AML-193 (cell line): Measurements from ENCODE around the gene DHRS7B.
A peak's percentile ranks its signal among the peaks of the same experiment; 100 is the strongest.
"Not testable (repeated sequence)": the region's sequence is repeated elsewhere in the genome, so short reads cannot be mapped to it uniquely, and the experiment has no call there.

ENCODE experiments used
- DNase-seq, 2 experiments: peaks; one replicate each; lab custom pipeline; 2025; lab: John Stamatoyannopoulos, UW

The DHRS7B gene, protein sequence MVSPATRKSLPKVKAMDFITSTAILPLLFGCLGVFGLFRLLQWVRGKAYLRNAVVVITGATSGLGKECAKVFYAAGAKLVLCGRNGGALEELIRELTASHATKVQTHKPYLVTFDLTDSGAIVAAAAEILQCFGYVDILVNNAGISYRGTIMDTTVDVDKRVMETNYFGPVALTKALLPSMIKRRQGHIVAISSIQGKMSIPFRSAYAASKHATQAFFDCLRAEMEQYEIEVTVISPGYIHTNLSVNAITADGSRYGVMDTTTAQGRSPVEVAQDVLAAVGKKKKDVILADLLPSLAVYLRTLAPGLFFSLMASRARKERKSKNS

DNA sequence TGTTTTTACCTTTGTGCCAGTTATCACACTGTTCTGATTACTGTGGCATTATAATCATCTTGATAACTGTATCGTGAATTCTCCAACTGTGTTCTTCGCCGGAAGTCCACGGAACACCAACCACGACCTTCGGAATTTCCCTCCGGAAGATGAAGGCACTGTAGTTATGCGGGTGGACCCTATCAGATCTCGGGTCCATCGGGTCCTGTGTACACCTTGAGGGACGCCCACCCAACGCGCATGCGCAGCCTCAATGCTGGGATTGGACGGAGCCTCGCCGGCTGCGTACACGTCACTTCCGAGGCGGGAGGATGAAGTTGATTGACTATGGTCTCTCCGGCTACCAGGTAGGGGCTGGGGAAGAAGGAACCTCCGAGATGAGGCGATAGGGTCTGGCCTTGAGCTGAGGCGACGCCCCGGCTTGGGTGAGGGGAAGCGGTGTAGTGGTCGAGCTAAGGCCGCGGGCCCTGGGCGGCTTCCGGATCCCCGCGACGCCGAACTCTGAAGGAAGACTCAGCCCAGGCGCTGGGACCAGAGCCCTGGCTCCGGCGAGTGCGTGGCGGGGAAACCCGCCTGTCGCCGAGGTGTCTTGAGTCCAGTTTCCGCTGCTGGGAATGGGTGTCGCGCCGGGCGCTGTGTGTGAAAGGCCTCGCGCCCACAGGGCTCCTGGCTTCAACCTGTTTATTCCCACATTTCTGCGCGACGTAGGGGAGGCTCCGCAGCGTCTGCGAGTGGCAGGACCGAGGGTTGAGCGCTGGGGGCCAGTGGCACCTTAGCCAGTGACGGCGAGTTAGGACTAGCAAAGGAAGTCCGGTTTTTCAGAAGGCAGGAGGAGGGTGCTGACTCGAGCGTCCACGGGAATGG, at the start of gene DHRS7B:
DHRS7B (plus strand) TSS at position 320 of the 864 bp plus-strand sequence; CDS start at position 328, 8 bp downstream.
- DNase-seq, result peak; percentile 92 to 96

DNA sequence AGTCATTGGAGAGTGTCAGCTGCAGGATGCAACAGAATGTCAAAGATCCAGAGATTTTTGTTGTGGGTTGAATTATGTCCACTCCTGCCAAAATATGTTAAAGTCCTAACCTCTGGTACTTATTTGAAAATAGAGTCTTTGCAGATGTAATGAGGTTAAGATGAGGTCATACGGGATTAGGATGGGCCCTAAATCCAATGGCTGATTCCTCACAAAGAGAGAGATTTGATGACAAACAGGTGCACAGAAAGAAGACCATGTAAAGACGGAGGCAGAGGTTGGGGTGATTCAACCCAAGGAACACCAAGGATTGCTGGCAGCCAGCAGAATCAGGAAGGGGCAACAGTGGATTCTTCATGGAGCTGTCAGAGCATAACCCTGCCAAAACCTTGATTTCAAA, 49.5 kb upstream of the DHRS7B start:
- DNase-seq, result no peak

DNA sequence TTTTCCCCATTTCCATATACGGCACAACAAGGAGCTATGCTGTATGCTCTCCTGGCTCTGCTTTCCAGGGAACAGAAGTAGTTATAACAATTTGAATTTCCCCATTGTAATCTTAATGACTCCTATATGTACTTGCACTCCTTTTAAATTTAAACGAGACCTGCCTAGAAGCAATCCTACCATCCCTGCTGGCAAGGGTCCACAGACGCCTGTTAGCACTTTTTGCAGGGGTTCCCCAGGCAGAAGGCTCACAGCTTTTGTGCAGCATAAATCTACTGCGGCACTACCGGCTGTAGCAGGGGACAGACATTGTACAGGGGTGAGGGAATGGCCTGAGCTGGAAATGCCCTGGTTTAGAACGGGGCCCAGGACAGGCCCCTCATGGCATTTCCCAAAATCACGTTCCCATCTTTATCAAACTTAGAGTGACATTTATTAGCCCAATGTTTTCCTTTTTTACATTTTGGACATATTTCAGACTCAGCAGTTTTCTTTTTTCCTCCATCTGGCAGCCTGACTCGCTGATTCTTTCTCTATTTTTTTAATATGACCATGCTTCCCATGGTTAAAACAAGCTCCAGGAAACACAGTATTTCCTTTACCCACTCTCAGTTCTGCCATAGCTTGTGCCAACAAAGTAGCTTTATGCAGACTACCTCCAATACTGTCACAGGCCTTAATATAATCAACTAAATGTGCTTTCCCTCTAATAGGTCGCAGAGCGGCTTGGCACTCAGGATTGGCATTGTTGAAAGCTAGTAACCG, 48.6 kb upstream of the DHRS7B start:
- DNase-seq, result no peak

- no peak for DNase-seq
Observed at GRCh38 chr17:21079196-21079595, 47.6 kb upstream of the DHRS7B start.

GRCh38 chr17:21082001-21082436, 44.7 kb upstream of the DHRS7B start:
- DNase-seq, result no peak

DNA sequence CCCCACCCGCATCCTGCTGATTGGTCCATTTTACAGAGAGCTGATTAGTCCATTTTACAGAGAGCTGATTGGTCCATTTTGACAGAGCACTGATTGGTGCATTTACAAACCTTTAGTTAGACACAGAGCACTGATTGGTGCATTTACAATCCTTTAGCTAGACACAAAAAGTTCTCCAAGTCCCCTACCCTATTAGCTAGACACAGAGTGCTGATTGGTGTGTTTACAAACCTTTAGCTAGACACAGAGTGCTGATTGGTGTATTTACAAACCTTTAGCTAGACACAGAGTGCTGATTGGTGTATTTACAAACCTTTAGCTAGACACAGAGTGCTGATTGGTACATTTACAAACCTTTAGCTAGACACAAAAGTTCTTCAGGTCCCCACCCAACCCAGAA, 41.5 kb upstream of the DHRS7B start:
- not testable (repeated sequence) for DNase-seq

DNA sequence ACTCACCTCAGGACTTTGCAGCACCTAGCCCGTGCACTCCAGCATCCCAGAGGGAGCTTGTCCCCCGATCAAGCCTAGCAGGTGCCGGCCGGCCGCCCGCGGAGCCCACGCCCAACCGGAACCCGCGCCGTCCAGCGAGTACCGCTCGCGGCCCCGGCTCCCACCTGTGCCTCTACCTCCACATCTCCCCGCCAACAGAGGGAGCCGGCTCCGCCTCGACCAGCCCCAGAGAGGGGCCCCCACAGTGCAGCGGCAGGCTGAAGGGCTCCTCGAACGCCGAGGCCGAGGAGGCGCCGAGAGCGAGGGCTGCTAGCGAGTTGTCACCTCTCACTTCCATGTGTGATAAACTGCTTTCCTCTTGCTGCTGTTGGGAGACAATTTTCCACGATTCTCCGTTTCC, 41.1 kb upstream of the DHRS7B start:
- DNase-seq, result no peak

GRCh38 chr17:21089145-21089544, 37.6 kb upstream of the DHRS7B start:
- no peak for DNase-seq

DNA sequence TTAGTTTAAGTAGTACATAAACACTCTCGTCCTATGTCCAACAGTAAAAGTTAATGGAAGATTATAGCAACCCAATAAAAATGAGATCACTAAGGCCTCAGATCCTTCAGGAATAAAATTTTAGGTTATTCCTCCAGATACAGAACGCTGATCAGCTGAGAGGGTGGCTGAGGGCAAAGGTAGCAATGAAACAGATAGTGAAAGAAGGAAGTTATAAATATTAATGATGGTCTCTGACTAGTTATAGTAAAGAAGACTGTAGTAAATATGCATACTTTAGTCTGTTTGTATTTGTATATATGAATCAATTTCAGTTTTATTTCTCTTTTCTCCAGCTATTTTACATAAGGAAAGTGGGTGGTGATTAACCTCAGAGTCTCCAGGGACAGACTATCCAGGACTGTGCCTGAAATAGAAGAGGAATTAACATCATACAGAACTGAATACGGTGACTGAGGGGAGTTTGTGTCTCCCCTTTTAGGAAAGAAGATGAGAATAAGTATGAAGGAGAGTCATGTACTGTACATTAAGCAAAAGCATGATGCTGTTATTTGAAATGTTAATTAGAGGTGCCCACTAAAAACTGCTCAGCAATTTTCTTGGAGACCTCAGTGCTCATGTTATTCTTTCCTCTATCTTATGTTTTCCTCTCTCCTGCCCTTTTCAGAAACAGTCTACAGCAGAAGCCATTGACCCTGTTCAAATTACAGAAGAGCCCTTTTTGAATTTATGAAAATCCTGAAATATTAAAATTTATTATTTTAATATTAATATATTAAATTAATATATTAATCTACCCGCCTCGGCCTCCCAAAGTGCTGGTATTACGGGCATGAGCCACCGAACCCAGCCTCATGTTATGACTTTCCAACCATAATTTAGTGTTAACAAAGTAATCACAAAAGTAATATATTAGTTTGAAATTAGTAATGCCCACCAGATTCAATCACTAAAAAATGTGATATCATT, 36.5 kb upstream of the DHRS7B start:
- no peak for DNase-seq

- no peak for DNase-seq
Observed at GRCh38 chr17:21090902-21091618, 35.7 kb upstream of the DHRS7B start.

DNA sequence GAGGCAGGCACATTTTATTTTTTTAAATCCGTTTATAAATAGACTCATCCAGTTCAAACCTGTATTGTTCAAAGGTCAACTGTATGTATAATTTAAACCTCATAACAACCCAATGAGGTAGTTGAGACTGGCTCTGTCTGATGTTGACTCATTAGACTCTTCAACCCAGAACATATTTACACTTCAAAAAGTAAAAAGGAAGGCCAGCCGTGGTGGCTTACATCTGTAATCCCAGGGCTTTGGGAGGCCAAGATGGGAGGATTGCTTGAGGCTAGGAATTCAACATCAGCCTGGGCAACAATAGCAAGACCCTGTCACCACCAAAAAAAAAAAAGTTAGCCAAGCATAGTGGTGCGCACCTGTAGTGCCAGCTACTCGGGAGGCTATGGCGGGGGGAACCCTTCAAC, 32.5 kb upstream of the DHRS7B start:
- no peak for DNase-seq

DNA sequence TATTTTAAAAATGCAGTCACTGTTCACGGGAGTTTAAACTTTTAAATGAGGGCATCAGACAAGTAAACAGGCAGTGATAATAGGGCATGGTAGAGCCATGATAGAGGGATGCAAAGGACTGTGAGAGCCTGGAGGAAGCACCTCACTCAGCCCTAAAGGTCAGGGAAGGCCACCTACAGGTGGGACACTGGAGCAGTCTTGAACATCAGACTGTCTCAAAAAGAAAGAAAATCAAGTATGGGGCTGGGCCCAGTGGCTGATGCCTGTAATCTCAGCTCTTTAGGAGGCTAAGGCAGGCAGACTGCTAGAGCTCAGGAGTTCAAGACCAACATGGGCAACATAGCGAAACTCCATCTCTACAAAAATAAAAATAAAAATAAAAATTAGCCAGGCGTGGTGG, 31.0 kb upstream of the DHRS7B start:
- no peak for DNase-seq

DNA sequence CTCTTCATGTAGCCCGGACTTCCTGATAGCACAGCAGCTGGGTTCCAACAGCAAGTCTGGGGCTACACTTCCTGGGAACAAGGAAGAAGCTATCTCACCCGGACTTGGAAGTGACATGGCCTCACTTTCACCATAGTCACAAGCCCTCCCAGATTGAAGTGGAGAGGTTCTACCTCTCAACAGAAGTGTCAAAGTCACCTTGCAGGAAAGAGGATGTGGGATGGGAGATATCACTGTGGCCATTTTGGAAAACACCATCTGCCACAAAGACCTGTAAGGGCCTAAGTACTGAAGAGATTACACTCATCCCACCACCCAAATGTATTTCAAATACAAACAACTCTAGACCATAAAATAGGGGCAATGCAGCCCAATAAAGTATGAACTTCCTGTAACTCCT, 29.9 kb upstream of the DHRS7B start:
- DNase-seq, result no peak

- peak; percentile 94 to 95 for DNase-seq
Observed at GRCh38 chr17:21098934-21099689, 27.7 kb upstream of the DHRS7B start.

DNA sequence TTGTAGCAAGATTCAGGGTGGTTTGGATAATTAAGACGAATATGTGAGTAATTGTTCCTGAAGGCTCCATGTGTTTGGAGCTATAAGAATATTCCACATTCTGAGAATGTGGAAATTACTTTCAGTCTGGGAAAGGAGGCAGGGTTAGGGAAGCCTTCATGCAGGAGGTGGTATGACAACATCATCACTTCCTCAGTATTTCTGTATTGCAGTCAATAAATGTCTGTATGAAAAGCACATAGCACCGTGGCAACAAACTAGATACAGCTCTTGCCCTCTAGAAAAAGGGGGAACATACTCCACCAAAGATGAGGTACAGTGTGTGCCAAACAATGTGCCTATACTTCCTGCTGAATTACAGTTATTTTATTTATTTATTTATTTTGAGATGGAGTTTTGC, 26.1 kb upstream of the DHRS7B start:
- DNase-seq, result peak; percentile 39 to 51

- no peak for DNase-seq
Observed at GRCh38 chr17:21104608-21105007, 22.2 kb upstream of the DHRS7B start.

DNA sequence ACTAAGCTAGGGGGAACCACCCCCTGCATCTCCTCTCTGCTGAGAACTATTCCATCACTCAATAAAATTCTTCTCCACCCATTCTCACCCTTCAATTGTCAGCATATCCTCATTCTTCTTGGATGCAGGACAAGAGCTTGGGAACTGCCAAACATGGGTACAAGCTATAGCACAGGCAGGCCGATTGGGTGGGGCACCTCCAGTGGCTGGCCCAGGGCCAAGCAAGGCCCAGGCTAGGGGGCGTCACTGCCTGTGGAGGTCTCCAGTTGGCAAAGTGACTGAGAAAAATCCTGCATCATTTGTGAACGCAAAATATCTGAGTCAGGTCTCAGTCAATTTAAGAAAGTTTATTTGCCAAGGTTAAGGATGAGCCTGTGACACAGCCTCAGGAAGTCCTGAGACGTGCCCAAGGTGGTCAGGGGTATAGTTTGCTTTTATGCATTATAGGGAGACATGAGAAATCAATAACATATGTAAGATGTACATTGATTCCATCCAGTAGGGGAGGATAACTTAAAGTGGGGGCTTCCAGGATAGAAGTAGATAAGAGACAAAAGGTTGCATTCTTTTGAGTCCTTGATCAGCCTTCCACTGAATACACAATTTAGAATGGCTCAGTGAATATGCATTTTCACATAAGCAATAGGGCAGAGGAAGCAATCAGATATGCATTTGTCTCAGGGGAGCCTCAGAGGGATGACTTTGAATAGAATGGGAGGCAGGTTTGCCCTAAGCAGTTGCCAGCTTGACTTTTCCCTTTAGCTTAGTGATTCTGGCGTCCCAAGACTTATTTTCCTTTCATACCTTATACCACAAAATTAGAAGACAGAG, 21.5 kb upstream of the DHRS7B start:
- DNase-seq, result no peak

- DNase-seq, result no peak
Observed at GRCh38 chr17:21106316-21106715, 20.4 kb upstream of the DHRS7B start.
